Measurements from ENCODE around the gene SFTPA2.
"Not testable (repeated sequence)": the region's sequence is repeated elsewhere in the genome, so short reads cannot be mapped to it uniquely, and the experiment has no call there.

Gene SFTPA2

GRCh38 chr10:79509934-79510508 is 50.2 kb downstream of the SFTPA2 start:
- not testable (repeated sequence) for DNase-seq

- DNase-seq = not testable (repeated sequence)
Observed at GRCh38 chr10:79509306-79509933, 50.8 kb downstream of the SFTPA2 start.

- not testable (repeated sequence) for DNase-seq
Observed at GRCh38 chr10:79508245-79508644, 52.0 kb downstream of the SFTPA2 start.

- DNase-seq = no peak
Observed at GRCh38 chr10:79507440-79508167, 52.6 kb downstream of the SFTPA2 start.
